Kidney (tissue), 14 donors: Measurements from ENCODE around the gene RGS12. TPM values are rescaled to one million over a fixed set of nuclear protein-coding genes. Genes with fewer than 3 reads are reported as not detected.

Experiments
- DNase-seq, 5 donors: peaks; one replicate each; pipeline ENCODE4 v3.0.0-alpha.2; 2013 to 2020
- FAIRE-seq: peaks from 2 replicates; lab custom pipeline; 2012; peaks lifted over from hg19 to GRCh38; lab: Jason Lieb, UNC
- H3K27ac ChIP-seq, 2 donors: one replicate each; pipeline ENCODE4 v1.7.0; 2013; ENCODE audit warnings: low read depth in 2 of 2, low read length in 2 of 2, inconsistent platforms in 1 of 2
- H3K27me3 ChIP-seq: one replicate; pipeline ENCODE4 v1.7.1; 2013; ENCODE audit warnings: low read length, inconsistent platforms; ENCODE audit not compliant: control insufficient read depth, insufficient read depth
- H3K36me3 ChIP-seq, 3 donors: one replicate each; pipeline versions ENCODE4 v1.7.0 to v1.7.1; 2013; ENCODE audit warnings: low read length in 3 of 3, control low read depth in 1 of 3, inconsistent platforms in 1 of 3; ENCODE audit not compliant: insufficient read depth in 3 of 3, control insufficient read depth in 2 of 3
- H3K4me1 ChIP-seq, 3 donors: one replicate each; pipeline versions ENCODE4 v1.7.0 to v1.7.1; 2013; ENCODE audit warnings: low read length in 3 of 3, inconsistent platforms in 1 of 3, low read depth in 1 of 3; ENCODE audit not compliant: control insufficient read depth in 2 of 3, insufficient read depth in 2 of 3
- H3K4me3 ChIP-seq, 3 donors: one replicate each; pipeline versions ENCODE4 v1.7.0 to v1.8.1; 2013; ENCODE audit warnings: low read length in 3 of 3, control low read depth in 1 of 3, inconsistent platforms in 1 of 3
- H3K9ac ChIP-seq, 3 donors: one replicate each; pipeline versions ENCODE4 v1.7.0 to v1.7.1; 2013; ENCODE audit warnings: low read length in 3 of 3, control low read depth in 1 of 3, inconsistent platforms in 1 of 3
- H3K9me3 ChIP-seq, 3 donors: one replicate each; pipeline versions ENCODE4 v1.7.0 to v1.7.1; 2013; ENCODE audit warnings: low read length in 3 of 3, control low read depth in 1 of 3, inconsistent platforms in 1 of 3; ENCODE audit not compliant: control insufficient read depth in 2 of 3, insufficient read depth in 1 of 3
- intact Hi-C: fragments of 100-400 bp; cut with DNase I; formaldehyde crosslinking; loops from one replicate; pipeline ENCODE4 v1.11.1; 2022
- polyA plus RNA-seq: library from polyadenylated mRNA; stranded (reverse); fragments of 350-450 nt; fragmentation: Illumina TruSeq; extraction: RNeasy Lipid Tissue Mini Kit (QIAGEN cat#74804); gene quantifications from one replicate; pipeline ENCODE4 v1.2.3, GENCODE V29; 2014; ENCODE audit warnings: low read depth, low replicate concordance; ENCODE audit not compliant: insufficient read depth
- total RNA-seq: library from RNA; stranded (reverse); fragmentation: NEBNext Ultra II Directional; extraction: Animal tissue kit (Norgen Biotek cat#: 25700); gene quantifications from one replicate; pipeline ENCODE4 v1.2.1, GENCODE V29; 2021
- TF ChIP-seq, protein P1 (sequence below): IDR thresholded peaks from 3 replicates; pipeline ENCODE4 v1.5.1; 2012; ENCODE audit warnings: mild to moderate bottlenecking, moderate library complexity, borderline replicate concordance; ENCODE audit not compliant: insufficient read depth; ENCODE audit errors: extremely low read depth
- donor health status: control.
- donor health status: control.
- donor health status: control.
- donor health status: control.
- donor health status: control.
- donor health status: DM: yes; HTN: yes; CAD: no.
- donor health status: Normal renal cell carcinoma (clear cell type).

RGS12 gene
- total and polyA plus RNA-seq, 2 donors from 2014 or later, result 18.0 to 35.5 TPM

DNA sequence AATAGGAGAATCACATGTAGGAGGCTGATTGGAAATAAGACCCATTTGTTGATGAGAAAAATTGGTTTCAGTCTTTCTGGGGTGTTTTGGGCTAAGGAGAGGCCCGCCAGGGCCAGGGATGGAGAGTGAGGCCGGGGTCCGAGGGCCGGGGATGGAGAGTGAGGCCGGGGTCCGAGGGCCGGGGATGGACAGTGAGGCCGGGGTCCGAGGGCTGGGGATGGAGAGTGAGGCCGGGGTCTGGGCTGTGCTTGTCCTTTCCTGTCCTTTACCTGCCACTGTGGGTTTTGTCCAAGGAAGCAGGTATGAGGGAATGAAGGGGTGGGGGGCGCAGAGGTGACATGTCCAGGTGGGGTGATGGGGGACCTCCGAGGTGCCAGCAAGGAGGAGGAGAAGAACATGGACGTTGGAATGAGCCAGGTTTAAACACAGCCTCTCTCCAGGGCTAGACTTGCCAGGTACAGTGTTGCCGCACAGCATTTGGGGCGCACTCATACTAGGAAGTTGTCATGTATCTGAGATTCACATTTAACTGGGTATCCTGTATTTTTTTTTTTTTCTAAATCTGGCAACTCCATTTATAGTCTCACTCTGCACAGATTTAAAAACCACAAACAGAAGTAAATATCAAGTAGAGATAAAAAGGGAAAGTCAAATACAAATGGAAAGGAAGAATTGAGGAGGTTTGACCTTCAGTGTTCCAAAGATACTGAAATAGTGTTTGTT is 8.8 kb downstream of the RGS12 start:
- Histone ChIP-seq H3K27ac (no peak overlapping the region), H3K36me3 (no peaks in the 10 kb centered on the region), H3K4me3 (no peak overlapping the region), H3K4me1 (peaks cover 0 to 17% (median 12%) of the 10 kb centered on the region in 3 donors), H3K9ac (no peak overlapping the region), H3K9me3 (no peaks in the 10 kb centered on the region), H3K27me3 (no peaks in the 10 kb centered on the region)
- TF ChIP-seq, protein P1, sequence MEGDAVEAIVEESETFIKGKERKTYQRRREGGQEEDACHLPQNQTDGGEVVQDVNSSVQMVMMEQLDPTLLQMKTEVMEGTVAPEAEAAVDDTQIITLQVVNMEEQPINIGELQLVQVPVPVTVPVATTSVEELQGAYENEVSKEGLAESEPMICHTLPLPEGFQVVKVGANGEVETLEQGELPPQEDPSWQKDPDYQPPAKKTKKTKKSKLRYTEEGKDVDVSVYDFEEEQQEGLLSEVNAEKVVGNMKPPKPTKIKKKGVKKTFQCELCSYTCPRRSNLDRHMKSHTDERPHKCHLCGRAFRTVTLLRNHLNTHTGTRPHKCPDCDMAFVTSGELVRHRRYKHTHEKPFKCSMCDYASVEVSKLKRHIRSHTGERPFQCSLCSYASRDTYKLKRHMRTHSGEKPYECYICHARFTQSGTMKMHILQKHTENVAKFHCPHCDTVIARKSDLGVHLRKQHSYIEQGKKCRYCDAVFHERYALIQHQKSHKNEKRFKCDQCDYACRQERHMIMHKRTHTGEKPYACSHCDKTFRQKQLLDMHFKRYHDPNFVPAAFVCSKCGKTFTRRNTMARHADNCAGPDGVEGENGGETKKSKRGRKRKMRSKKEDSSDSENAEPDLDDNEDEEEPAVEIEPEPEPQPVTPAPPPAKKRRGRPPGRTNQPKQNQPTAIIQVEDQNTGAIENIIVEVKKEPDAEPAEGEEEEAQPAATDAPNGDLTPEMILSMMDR, result no peak
- no peak for FAIRE-seq
- DNase-seq, result peak in 2 of 5 donors; percentile 34 to 59
- intact Hi-C loops, result no loop called here

DNA sequence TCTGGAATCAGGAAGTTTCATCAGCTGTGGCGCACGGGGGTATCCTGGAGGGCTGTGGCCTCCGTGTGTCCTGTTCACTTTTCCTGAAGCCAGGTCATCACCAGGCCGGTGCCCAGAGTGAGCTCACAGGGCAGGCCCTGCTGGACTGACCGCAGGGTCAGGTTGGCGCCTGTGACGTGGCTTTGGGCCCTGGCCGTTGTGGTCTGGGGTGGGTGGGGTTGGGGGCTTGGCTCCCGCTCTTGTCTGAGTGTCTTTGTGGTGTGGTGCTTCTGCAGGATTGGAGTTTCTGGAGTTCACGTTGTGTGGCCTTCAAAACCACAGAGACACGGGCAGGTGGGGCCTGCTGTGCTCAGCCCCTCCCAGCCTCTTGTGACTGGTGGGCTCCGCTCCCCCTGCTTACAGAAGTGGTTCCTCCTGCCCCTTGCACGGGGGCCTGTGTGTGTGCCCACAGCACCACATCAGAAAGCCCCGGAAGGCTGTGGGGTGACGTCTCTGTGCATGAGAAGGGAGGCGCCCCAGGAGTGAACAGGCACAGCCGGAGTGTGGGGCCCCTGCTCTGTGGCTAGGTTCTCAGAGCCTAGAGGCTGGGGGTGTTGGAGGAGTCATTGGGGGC is 9.5 kb downstream of the RGS12 start:
- Histone ChIP-seq H3K4me3 (no peak overlapping the region), H3K9ac (no peak overlapping the region), H3K27ac (no peak overlapping the region), H3K4me1 (peaks cover 0 to 19% (median 12%) of the 10 kb centered on the region in 3 donors), H3K27me3 (no peaks in the 10 kb centered on the region), H3K9me3 (no peaks in the 10 kb centered on the region), H3K36me3 (no peaks in the 10 kb centered on the region)
- TF ChIP-seq, protein P1, result no peak
- FAIRE-seq (no peak), DNase-seq (peak in 2 of 5 donors; percentile 25 to 81)
- intact Hi-C loops, result no loop called here

DNA sequence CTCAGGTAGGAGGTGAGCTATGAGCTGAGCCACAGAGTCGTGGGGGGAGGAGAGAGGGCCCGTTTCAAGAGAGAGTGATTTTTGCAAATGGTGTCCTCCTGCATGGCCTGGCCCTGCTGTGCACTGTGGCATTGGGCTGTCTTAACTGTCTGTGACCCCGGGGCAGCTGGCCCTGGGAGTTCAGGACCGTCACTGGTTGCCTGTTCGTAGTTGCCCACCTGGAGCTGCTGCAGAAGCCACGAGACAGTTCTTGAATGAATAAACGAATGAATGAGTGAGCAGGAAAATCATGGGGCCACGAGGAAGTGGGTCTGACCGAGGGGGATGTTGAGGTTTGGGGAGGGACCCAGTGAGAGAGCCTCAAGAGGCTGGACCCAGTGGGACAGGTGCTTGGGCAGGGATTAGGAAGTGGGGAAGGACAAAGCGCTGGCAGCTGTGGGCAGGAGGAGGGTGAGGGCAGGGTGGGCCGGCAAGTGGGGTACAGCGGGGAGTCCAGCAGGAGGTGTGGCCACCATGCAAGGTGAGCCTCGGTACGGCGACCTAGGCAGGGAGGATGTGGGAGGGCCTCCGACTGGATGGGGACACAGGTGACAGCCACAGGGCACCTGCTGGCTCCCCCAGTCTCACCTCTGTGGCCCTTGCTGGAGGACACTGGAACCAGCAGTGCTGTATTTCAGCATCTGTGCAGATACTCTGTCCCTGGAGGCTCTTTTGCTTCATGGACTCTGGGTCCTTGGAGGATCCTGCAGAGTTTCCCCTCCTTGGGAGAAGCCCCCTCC is 10.2 kb downstream of the RGS12 start:
- Histone ChIP-seq H3K4me3 (no peak overlapping the region), H3K9ac (no peak overlapping the region), H3K27me3 (no peaks in the 10 kb centered on the region), H3K36me3 (no peaks in the 10 kb centered on the region), H3K4me1 (peaks cover 0 to 19% (median 12%) of the 10 kb centered on the region in 3 donors), H3K9me3 (no peaks in the 10 kb centered on the region), H3K27ac (no peak overlapping the region)
- peak in 2 of 5 donors; percentile 49 to 77 for DNase-seq
- FAIRE-seq, result no peak
- intact Hi-C loops, result no loop called here
- TF ChIP-seq, protein P1, result no peak
